NCI-H510A (cell line): ENCODE data around the gene CDH11.

ENCODE experiments used
- DNase-seq: peaks from one replicate; lab custom pipeline; 2025; lab: John Stamatoyannopoulos, UW

The CDH11 gene

DNA sequence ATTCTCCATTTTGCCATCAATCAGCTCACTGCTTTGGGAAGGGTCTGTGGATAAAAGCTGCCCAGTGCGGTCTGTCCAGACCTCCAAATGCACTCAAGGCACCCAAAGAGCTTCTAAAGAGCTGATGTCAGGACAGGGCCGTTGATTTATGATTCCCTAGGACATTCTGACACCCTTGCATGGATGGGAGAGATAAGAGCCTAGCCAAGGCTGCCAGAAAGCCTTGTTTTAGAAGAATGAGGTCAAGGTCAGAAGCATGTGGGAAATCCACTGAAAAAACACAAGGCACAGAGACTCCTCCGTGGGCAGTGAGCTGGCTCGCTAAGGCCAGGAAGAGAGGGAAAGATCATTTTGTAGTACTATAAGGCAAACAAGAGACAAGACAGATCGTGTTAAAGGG, 214.0 kb downstream of the CDH11 start:
- no peak for DNase-seq

DNA sequence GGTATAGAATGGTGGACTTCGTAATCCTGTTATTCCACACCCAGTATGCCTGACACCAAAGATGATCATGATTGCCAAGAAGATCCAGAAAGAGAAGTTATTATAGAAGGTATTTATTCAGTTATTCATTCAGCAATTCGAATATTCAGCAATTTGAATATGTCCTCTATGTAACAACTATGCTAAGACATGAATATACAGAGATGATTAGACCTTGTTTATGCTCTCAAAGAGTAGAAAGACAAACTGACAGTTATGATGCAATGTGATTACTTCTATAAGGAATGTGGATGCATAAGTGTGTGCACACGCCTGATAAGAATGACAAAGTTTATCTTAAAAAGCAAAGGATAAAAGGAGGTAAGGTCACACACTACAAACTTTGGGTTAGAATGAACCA, 218.1 kb downstream of the CDH11 start:
- no peak for DNase-seq

DNA sequence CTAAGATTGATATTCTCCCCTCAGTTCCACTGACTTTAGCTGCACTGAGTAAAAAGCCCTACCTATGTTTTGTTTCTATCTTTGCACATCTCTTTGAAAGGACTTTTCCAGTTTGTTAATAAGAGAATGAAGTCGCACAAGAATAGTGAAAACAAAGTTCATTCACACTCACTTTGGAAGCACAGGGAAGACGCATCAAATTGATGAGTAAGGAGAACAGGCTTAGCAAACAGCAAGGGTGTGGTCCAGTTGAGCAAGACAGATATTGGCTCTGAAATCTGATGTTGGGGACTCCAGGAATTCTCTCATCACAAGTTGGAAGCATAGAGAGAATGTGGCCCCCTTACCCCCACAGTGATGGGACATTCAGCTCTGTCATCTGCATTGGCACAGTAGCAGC, 221.3 kb downstream of the CDH11 start:
- DNase-seq, result no peak

DNA sequence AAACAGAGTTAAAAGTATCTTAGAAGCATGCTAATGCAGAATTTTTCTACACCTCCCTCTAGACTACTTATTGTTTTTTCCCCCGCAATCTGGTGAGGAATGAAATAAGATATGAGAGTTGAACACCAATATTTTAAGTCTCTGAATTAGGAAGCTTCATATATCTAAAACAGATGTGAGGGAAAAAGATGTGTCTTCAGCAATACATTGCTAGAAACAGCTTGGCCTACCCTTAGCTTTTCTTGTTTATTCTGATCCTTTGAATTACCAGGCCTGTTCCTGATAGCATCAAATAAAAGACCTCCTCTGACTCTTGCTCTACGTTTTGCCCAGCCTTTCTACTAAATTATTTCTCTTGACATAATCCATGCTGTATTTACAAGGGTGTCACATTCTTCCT, 221.8 kb downstream of the CDH11 start:
- DNase-seq, result no peak

DNA sequence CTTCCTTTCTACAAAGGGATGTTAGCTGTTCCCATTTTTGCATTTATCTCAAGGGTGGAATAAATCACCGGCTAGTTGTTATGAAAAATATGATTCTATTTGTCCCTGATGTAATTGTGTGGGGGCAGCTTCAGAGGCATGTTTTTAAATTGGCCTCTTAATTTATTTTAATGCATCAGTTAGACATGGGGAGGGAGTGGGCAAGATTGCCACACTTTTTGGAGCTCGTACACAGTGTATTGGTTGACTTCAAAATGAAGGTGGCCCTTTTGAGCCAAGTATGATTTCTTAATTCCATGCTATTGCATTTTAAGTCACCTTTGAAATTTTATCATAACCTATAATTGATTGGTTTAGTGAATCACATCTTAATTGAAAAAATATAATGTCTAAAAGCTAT, 223.7 kb downstream of the CDH11 start:
- no peak for DNase-seq
